Dendritic cell treated with granulocyte-macrophage colony-stimulating factor and Interleukin-4, amounts not matched to agents 40 ng/mL and 50 ng/mL, for 4 days (primary cell): ENCODE data around the gene ALDH1L2.

Experiments used
- H3K27ac Mint-ChIP-seq: one replicate; pipeline ENCODE4 v1.8.0; 2022; ENCODE audit warnings: mild to moderate bottlenecking, mixed read lengths
- H3K27me3 Mint-ChIP-seq: one replicate; pipeline ENCODE4 v1.8.0; 2022; ENCODE audit warnings: mild to moderate bottlenecking, mixed read lengths
- H3K36me3 Mint-ChIP-seq: one replicate; pipeline ENCODE4 v1.8.0; 2022; ENCODE audit warnings: low read depth, mixed read lengths
- H3K4me1 Mint-ChIP-seq: one replicate; pipeline ENCODE4 v1.8.0; 2022; ENCODE audit warnings: low read depth, mixed read lengths
- H3K4me3 Mint-ChIP-seq: one replicate; pipeline ENCODE4 v1.8.0; 2022; ENCODE audit warnings: mild to moderate bottlenecking, moderate library complexity, mixed read lengths
- H3K9me3 Mint-ChIP-seq: one replicate; pipeline ENCODE4 v1.8.0; 2022; ENCODE audit warnings: mixed read lengths
- intact Hi-C: fragments of 100-400 bp; cut with micrococcal nuclease; formaldehyde crosslinking; loops from one replicate; pipeline ENCODE4 v1.15.0; 2022

The ALDH1L2 gene

GRCh38 chr12:105084251-105085250 is at the start of gene ALDH1L2:
ALDH1L2 (minus strand) TSS chr12:105084458; CDS start chr12:105084436, 22 bp downstream.
- intact Hi-C loops, result loop anchor here (1.0 kb wide), 1 partner anchor 23 kb away; the partner anchor contains the start of gene WASHC4
- Mint-ChIP-seq H3K4me1 (peaks cover 16% of the 10 kb centered on the region), H3K36me3 (no peaks in the 10 kb centered on the region), H3K27me3 (peaks cover 13% of the 10 kb centered on the region), H3K4me3 (peak within 1 kb of the TSS; percentile 75), H3K27ac (peak within 1 kb of the TSS; percentile 78), H3K9me3 (no peaks in the 10 kb centered on the region)

DNA sequence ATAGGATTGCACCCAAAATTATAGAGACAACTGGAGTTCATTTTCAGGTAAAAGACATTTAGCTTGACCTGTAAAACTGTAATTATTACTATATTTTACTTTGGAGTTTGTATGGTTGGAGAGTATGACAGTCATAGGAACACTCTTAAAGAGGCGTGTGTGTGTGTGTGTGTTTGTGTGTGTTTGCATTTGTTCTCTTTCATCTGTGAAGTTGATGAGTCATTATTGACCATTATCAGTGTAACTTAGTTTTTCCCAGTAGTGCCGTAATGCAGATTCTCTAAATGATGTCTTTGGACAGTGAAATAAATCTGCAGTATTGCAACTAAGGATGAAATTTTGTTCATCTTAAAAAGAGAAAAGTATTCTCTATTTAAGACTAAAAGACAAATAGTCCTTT is 36.3 kb upstream of the ALDH1L2 start:
- intact Hi-C loops, result no loop called here
- Mint-ChIP-seq H3K9me3 (no peaks in the 10 kb centered on the region), H3K36me3 (peaks cover 88% of the 10 kb centered on the region), H3K4me3 (no peak overlapping the region), H3K4me1 (no peaks in the 10 kb centered on the region), H3K27ac (no peak overlapping the region), H3K27me3 (no peaks in the 10 kb centered on the region)

DNA sequence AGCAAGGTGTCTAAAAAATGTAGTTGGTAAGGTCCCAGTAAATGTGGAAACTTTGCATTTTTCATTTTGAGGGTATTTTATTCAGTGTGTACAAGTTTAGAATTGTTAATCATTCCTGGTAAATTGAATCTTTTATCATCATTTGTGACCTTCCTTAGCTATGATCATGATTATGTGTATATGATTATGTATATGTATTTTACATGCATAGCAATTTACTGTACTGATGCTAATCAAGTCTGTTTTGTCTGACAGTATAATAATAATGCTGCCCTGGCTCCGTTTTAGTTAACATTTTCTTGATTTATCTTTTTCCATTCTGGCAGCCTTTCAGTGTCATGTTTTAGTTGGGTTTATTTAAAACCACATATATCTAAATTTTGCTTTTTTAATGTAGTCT is 32.7 kb upstream of the ALDH1L2 start:
- H3K9me3 Mint-ChIP-seq, result no peaks in the 10 kb centered on the region
- intact Hi-C loops, result loop anchor here (5.0 kb wide), 2 partner anchors 45 to 785 kb away; no protein-coding TSS in a partner anchor
- peaks cover 92% of the 10 kb centered on the region for H3K36me3 Mint-ChIP-seq
- no peak overlapping the region for H3K4me3 Mint-ChIP-seq
- no peak overlapping the region for H3K27ac Mint-ChIP-seq
- H3K27me3 Mint-ChIP-seq, result no peaks in the 10 kb centered on the region
- peaks cover 16% of the 10 kb centered on the region for H3K4me1 Mint-ChIP-seq

- Mint-ChIP-seq H3K9me3 (no peaks in the 10 kb centered on the region), H3K4me1 (peaks cover 26% of the 10 kb centered on the region), H3K27me3 (no peaks in the 10 kb centered on the region), H3K4me3 (no peak overlapping the region), H3K27ac (no peak overlapping the region), H3K36me3 (peaks cover 73% of the 10 kb centered on the region)
- intact Hi-C loops, result loop anchor here (2.0 kb wide), 1 partner anchor 14 kb away; no protein-coding TSS in a partner anchor
These were observed 28.8 kb upstream of the ALDH1L2 start for GRCh38 chr12:105113094-105113493.

DNA sequence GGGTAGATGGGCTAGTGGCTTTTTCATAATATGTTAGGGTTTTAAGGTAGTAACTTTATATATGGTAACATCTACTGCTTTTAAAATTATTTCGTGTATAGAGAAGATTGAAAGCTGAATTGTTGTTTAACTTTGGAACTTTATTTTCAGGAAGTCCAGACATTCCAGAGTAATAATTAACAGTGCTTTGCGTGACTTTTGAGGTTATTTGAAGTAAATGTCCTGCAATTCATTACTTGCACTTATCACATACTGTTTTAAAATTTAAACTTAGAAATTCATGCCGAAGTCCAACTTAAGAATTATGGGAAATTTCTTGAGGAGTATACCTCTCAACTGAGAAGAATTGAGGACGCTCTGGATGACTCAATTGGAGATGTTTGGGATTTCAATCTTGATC is 26.6 kb upstream of the ALDH1L2 start:
- intact Hi-C loops, result no loop called here
- Mint-ChIP-seq H3K9me3 (no peaks in the 10 kb centered on the region), H3K4me3 (no peak overlapping the region), H3K36me3 (peaks cover 63% of the 10 kb centered on the region), H3K27me3 (no peaks in the 10 kb centered on the region), H3K27ac (no peak overlapping the region), H3K4me1 (peaks cover 26% of the 10 kb centered on the region)

- intact Hi-C loops, result loop anchor here (5.0 kb wide), 1 partner anchor 972 kb away; the partner anchor contains the start of gene NFYB
- Mint-ChIP-seq H3K27me3 (no peaks in the 10 kb centered on the region), H3K36me3 (peaks cover 51% of the 10 kb centered on the region), H3K27ac (peak overlapping the region; percentile 98), H3K9me3 (no peaks in the 10 kb centered on the region), H3K4me1 (peaks cover 26% of the 10 kb centered on the region), H3K4me3 (peak overlapping the region; percentile 93)
These were observed 25.4 kb upstream of the ALDH1L2 start for GRCh38 chr12:105109465-105110212.

DNA sequence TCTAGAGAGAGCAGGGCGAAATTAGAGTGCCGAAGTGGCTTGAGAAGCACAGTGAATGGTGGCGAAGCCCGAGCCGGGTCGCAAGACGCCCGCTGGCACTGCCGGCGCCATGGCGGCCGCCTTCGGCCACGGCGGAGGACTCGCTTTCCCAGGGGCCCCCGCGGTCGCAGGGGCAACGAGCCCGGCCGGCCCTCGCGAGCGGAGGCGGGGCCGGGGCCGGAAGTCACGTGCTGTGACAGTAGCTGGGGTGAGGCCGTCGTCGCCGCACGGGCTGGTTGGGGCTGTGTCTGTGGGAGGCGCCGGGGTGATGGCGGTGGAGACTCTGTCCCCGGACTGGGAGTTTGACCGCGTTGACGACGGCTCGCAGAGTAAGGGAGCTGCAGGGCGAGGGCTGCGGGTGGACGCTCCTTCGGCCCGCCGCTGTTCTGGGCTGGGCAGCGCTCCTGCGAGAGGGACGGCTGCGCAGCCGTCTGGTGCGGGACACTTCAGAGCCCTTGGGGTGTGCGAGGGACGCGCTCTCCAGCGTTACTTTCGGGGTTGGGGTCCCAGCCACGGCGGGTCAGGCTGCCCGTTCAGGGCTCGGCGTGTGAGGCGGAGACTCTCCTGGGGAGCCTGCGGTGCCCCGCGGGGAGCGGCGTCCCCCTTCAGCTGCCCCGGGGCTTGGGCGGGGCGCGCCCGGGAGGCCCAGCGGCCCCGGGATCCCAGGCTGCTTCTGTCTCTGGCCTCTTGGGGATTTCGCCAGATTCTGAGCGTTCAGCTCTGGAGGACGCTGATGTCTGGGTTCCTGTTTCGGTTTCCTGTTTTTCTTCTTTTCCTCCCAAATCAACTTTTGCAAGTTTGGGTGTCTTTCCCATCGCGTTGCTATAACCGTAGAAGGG is 23.5 kb upstream of the ALDH1L2 start, which contains the start of gene WASHC4:
WASHC4 (plus strand) TSS at position 238 of the 878 bp plus-strand sequence; CDS start at position 308, 70 bp downstream.
- peak within 1 kb of the TSS; percentile 93 for H3K4me3 Mint-ChIP-seq
- peak within 1 kb of the TSS; percentile 98 for H3K27ac Mint-ChIP-seq
- H3K4me1 Mint-ChIP-seq, result peaks cover 17% of the 10 kb centered on the region
- peaks cover 2% of the 10 kb centered on the region for H3K27me3 Mint-ChIP-seq
- intact Hi-C loops, result loop anchor here (1.0 to 5.0 kb wide), 2 partner anchors 23 to 970 kb away; partner anchors contain the start of genes ALDH1L2 and NFYB
- peaks cover 38% of the 10 kb centered on the region for H3K36me3 Mint-ChIP-seq
- no peaks in the 10 kb centered on the region for H3K9me3 Mint-ChIP-seq

GRCh38 chr12:105107171-105107493 is 22.9 kb upstream of the ALDH1L2 start:
- H3K27ac Mint-ChIP-seq, result peak overlapping the region; percentile 98
- intact Hi-C loops, result loop anchor here (1.0 to 5.0 kb wide), 2 partner anchors 23 to 970 kb away; partner anchors contain the start of genes ALDH1L2 and NFYB
- H3K36me3 Mint-ChIP-seq, result peaks cover 32% of the 10 kb centered on the region
- peak overlapping the region; percentile 93 for H3K4me3 Mint-ChIP-seq
- peaks cover 6% of the 10 kb centered on the region for H3K27me3 Mint-ChIP-seq
- H3K4me1 Mint-ChIP-seq, result peaks cover 11% of the 10 kb centered on the region
- H3K9me3 Mint-ChIP-seq, result no peaks in the 10 kb centered on the region

GRCh38 chr12:105106621-105107020 is 22.4 kb upstream of the ALDH1L2 start:
- intact Hi-C loops, result loop anchor here (1.0 to 5.0 kb wide), 2 partner anchors 22 to 969 kb away; partner anchors contain the start of genes ALDH1L2 and NFYB
- Mint-ChIP-seq H3K9me3 (no peaks in the 10 kb centered on the region), H3K4me3 (peak overlapping the region; percentile 93), H3K27ac (peak overlapping the region; percentile 98), H3K27me3 (peaks cover 7% of the 10 kb centered on the region), H3K4me1 (peaks cover 6% of the 10 kb centered on the region), H3K36me3 (peaks cover 27% of the 10 kb centered on the region)

GRCh38 chr12:105104762-105105161 is 20.5 kb upstream of the ALDH1L2 start:
- intact Hi-C loops, result loop anchor here (5.0 kb wide), 1 partner anchor 967 kb away; the partner anchor contains the start of gene NFYB
- H3K27me3 Mint-ChIP-seq, result peaks cover 8% of the 10 kb centered on the region
- H3K9me3 Mint-ChIP-seq, result no peaks in the 10 kb centered on the region
- no peak overlapping the region for H3K27ac Mint-ChIP-seq
- peaks cover 8% of the 10 kb centered on the region for H3K4me1 Mint-ChIP-seq
- H3K36me3 Mint-ChIP-seq, result peaks cover 23% of the 10 kb centered on the region
- H3K4me3 Mint-ChIP-seq, result no peak overlapping the region

- no peak overlapping the region for H3K27ac Mint-ChIP-seq
- peaks cover 10% of the 10 kb centered on the region for H3K27me3 Mint-ChIP-seq
- H3K9me3 Mint-ChIP-seq, result no peaks in the 10 kb centered on the region
- H3K4me3 Mint-ChIP-seq, result no peak overlapping the region
- H3K4me1 Mint-ChIP-seq, result peaks cover 6% of the 10 kb centered on the region
- intact Hi-C loops, result no loop called here
- H3K36me3 Mint-ChIP-seq, result peaks cover 7% of the 10 kb centered on the region
These were observed 18.4 kb upstream of the ALDH1L2 start for GRCh38 chr12:105102673-105103072.

GRCh38 chr12:105100998-105101397 is 16.7 kb upstream of the ALDH1L2 start:
- Mint-ChIP-seq H3K9me3 (peaks cover 9% of the 10 kb centered on the region), H3K4me3 (no peak overlapping the region), H3K36me3 (no peaks in the 10 kb centered on the region), H3K27me3 (peaks cover 10% of the 10 kb centered on the region), H3K4me1 (peaks cover 6% of the 10 kb centered on the region), H3K27ac (no peak overlapping the region)
- intact Hi-C loops, result no loop called here
